GM23338 (cell line): Measurements from ENCODE around the gene NSD2. TPM values are rescaled to one million over a fixed set of nuclear protein-coding genes. Genes with fewer than 3 reads are reported as not detected.

Source experiments
- ATAC-seq: fragments of 200-7000 bp; cut with Tn5 transposase; 3 replicates; pipeline ENCODE4 v1.9.1; 2020
- DNase-seq: peaks from one replicate; pipeline ENCODE4 v3.0.0-alpha.2; 2015; ENCODE audit warnings: low spot score
- H2AFZ ChIP-seq: fragments of 200-600 bp; sonication (generic); 2 replicates; pipeline ENCODE4 v1.8.0; 2016; ENCODE audit warnings: antibody characterized with exemption, mild to moderate bottlenecking, moderate library complexity
- H3F3A ChIP-seq: fragments of 200-600 bp; sonication (generic); replicated peaks from 2 replicates; pipeline ENCODE4 v1.8.0; 2017; ENCODE audit warnings: antibody characterized with exemption, mixed run types, low read depth
- H3K27ac ChIP-seq: fragments of 200-600 bp; sonication (generic); 2 replicates; pipeline ENCODE4 v1.6.1; 2016; ENCODE audit warnings: low read depth
- H3K27me3 ChIP-seq: fragments of 200-600 bp; sonication (generic); 2 replicates; pipeline ENCODE4 v1.8.0; 2016; ENCODE audit warnings: mild to moderate bottlenecking, mixed run types, moderate library complexity; ENCODE audit not compliant: insufficient read depth
- H3K36me3 ChIP-seq: fragments of 200-600 bp; sonication (generic); 2 replicates; pipeline ENCODE4 v1.8.0; 2016; ENCODE audit warnings: mild to moderate bottlenecking; ENCODE audit not compliant: insufficient read depth
- H3K4me1 ChIP-seq: fragments of 200-600 bp; sonication (generic); 2 replicates; pipeline ENCODE4 v1.8.0; 2016; ENCODE audit warnings: mild to moderate bottlenecking, moderate library complexity; ENCODE audit not compliant: insufficient read depth
- H3K4me2 ChIP-seq: fragments of 200-600 bp; sonication (generic); 2 replicates; pipeline ENCODE4 v1.7.1; 2017; ENCODE audit warnings: mixed run types
- H3K4me3 ChIP-seq: fragments of 200-600 bp; sonication (generic); 2 replicates; pipeline ENCODE4 v1.6.1; 2016; ENCODE audit warnings: mixed run types
- H3K79me2 ChIP-seq: fragments of 200-600 bp; sonication (generic); replicated peaks from 2 replicates; pipeline ENCODE4 v1.8.0; 2017; ENCODE audit warnings: mild to moderate bottlenecking; ENCODE audit not compliant: insufficient read depth
- H3K9me2 ChIP-seq: fragments of 200-600 bp; sonication (generic); 2 replicates; pipeline ENCODE4 v1.8.0; 2017; ENCODE audit not compliant: insufficient read depth
- H4K20me1 ChIP-seq: fragments of 200-600 bp; sonication (generic); replicated peaks from 2 replicates; pipeline ENCODE4 v1.8.0; 2017; ENCODE audit warnings: mild to moderate bottlenecking; ENCODE audit not compliant: insufficient read depth
- H3K27ac Mint-ChIP-seq: 2 replicates; pipeline ENCODE4 v1.8.0; 2020; ENCODE audit warnings: inconsistent platforms, mild to moderate bottlenecking, moderate library complexity, mixed read lengths
- H3K27me3 Mint-ChIP-seq: 3 replicates; pipeline ENCODE4 v1.8.0; 2022; ENCODE audit warnings: low read depth, mild to moderate bottlenecking, moderate library complexity, mixed read lengths, inconsistent platforms; ENCODE audit not compliant: insufficient read depth, poor library complexity
- H3K36me3 Mint-ChIP-seq: 3 replicates; pipeline ENCODE4 v1.8.0; 2021; ENCODE audit warnings: low read depth, mild to moderate bottlenecking, inconsistent platforms, moderate library complexity, mixed read lengths
- H3K4me1 Mint-ChIP-seq: 3 replicates; pipeline ENCODE4 v1.8.0; 2020; ENCODE audit warnings: mild to moderate bottlenecking, inconsistent platforms, mixed read lengths
- H3K4me3 Mint-ChIP-seq: 3 replicates; pipeline ENCODE4 v1.8.0; 2021; ENCODE audit warnings: moderate library complexity, mild to moderate bottlenecking, inconsistent platforms, mixed read lengths
- H3K9me3 Mint-ChIP-seq: 3 replicates; pipeline ENCODE4 v1.8.0; 2020; ENCODE audit warnings: moderate library complexity, mild to moderate bottlenecking, inconsistent platforms, mixed read lengths
- CTCF ChIP-seq, 2 experiments: fragments of 200-600 bp in 1 of 2; sonication (generic) in 1 of 2; conservative IDR thresholded peaks; 2 replicates each; pipeline versions ENCODE4 v1.5.1 to v1.6.1; 2016 to 2017; ENCODE audit warnings: antibody characterized with exemption in 2 of 2, low read depth in 2 of 2, mild to moderate bottlenecking in 2 of 2, moderate library complexity in 1 of 2
- JUNB ChIP-seq: IDR thresholded peaks from one replicate; pipeline ENCODE4 v1.6.1; 2016; ENCODE audit warnings: antibody characterized with exemption; ENCODE audit not compliant: unreplicated experiment
- NANOG ChIP-seq: IDR thresholded peaks from 2 replicates; pipeline ENCODE4 v1.6.1; 2016; ENCODE audit warnings: antibody characterized with exemption, borderline replicate concordance
- REST ChIP-seq: IDR thresholded peaks from one replicate; pipeline ENCODE4 v1.6.1; 2018; ENCODE audit warnings: antibody characterized with exemption; ENCODE audit not compliant: unreplicated experiment
- ZNF114 ChIP-seq: fragments of 250-450 bp; sonication (Bioruptor Pico); IDR thresholded peaks from 2 replicates; pipeline ENCODE4 v1.5.0; 2020; ENCODE audit warnings: mild to moderate bottlenecking, moderate library complexity
- ZNF331 ChIP-seq: fragments of 250-450 bp; sonication (Bioruptor Pico); IDR thresholded peaks from 2 replicates; pipeline ENCODE4 v1.5.0; 2020; ENCODE audit warnings: low read depth, mild to moderate bottlenecking, moderate library complexity
- ZNF462 ChIP-seq: fragments of 250-450 bp; sonication (Bioruptor Pico); IDR thresholded peaks from 2 replicates; pipeline ENCODE4 v1.5.0; 2020; ENCODE audit warnings: mild to moderate bottlenecking, moderate library complexity
- polyA plus RNA-seq: library from polyadenylated mRNA; unstranded; fragments of >200 nt; fragmentation: Nextera tagmentation; extraction: Ambion mirVana; gene quantifications from 2 replicates; pipeline ENCODE4 v1.2.1, GENCODE V29; 2016
- total RNA-seq: library from RNA; depleted of rRNA; stranded (reverse); fragments of >200 nt; shearing (Covaris generic); gene quantifications from 2 replicates; pipeline ENCODE4 v1.2.3, GENCODE V29; 2014

NSD2 gene
- total and polyA plus RNA-seq, 2 experiments from 2014 or later = 33.5 to 84.4 TPM

GRCh38 chr4:1991087-1991486 is 119.9 kb downstream of the NSD2 start:
- TF ChIP-seq ZNF114 (CRISPR knock-in tag) (no peak), JUNB (no peak), REST (no peak), ZNF331 (CRISPR knock-in tag) (no peak), CTCF (conservative IDR thresholded peaks at IDR 0.05; ENCODE audit: low read depth in 2 of 2) (no peak), ZNF462 (CRISPR knock-in tag) (no peak), NANOG (no peak)
- no peaks in the 10 kb centered on the region for H3K9me3 Mint-ChIP-seq
- peaks cover 48% of the 10 kb centered on the region for H4K20me1 ChIP-seq

More at GRCh38 chr4:1991087-1991486, 119.9 kb downstream of the NSD2 start:
- Histone ChIP-seq H3K4me1 (no peaks in the 10 kb centered on the region), H3K27ac (no peak overlapping the region), H3K27me3 (no peaks in the 10 kb centered on the region), H3K9me2 (no peaks in the 10 kb centered on the region), H3K4me3 (no peak overlapping the region), H2AFZ (no peak overlapping the region), H3K4me2 (no peak overlapping the region), H3K36me3 (no peaks in the 10 kb centered on the region), H3F3A (no peaks in the 10 kb centered on the region), H3K79me2 (peaks cover 59% of the 10 kb centered on the region)
- H3K4me1 Mint-ChIP-seq = no peaks in the 10 kb centered on the region
- ATAC-seq (no peak), DNase-seq (no peak)
- H3K4me3 Mint-ChIP-seq = no peak overlapping the region; the same call in 2 of the 3 replicates
- H3K36me3 Mint-ChIP-seq = peaks cover 41% of the 10 kb centered on the region
- peaks cover 2% of the 10 kb centered on the region for H3K27me3 Mint-ChIP-seq
- H3K27ac Mint-ChIP-seq = no peak overlapping the region
